GM12878 (cell line): ENCODE results near the gene SYT3. TPM values are rescaled to one million over a fixed set of nuclear protein-coding genes. Genes with fewer than 3 reads are reported as not detected.

Source experiments
- ASH2L ChIP-seq: fragments of 300-600, 200-600 bp; sonication (generic); IDR thresholded peaks from 2 replicates; pipeline ENCODE4 v1.6.1; 2017; ENCODE audit warnings: low read depth, mild to moderate bottlenecking, borderline replicate concordance
- BCL11A ChIP-seq: IDR thresholded peaks from 2 replicates; pipeline ENCODE4 v1.6.1; 2011; ENCODE audit warnings: low read depth, low read length
- BHLHE40 ChIP-seq, 2 experiments: fragments of 450-650 bp in 1 of 2; IDR thresholded peaks; 2 replicates each; pipeline ENCODE4 v1.6.1; 2011 to 2017; ENCODE audit warnings: low read depth in 2 of 2, borderline replicate concordance in 1 of 2, improper control_type of control experiment in 1 of 2, low read length in 1 of 2, mild to moderate bottlenecking in 1 of 2
- CREM ChIP-seq: IDR thresholded peaks from 2 replicates; pipeline ENCODE4 v1.6.1; 2014; ENCODE audit warnings: antibody characterized with exemption, low read depth
- EP300 ChIP-seq, 2 experiments: fragments of 150-350 bp in 1 of 2; IDR thresholded peaks; 2 replicates each; pipeline ENCODE4 v1.6.1; 2011 to 2012; ENCODE audit warnings: low read depth in 2 of 2, low read length in 2 of 2, borderline replicate concordance in 1 of 2, improper control_type of control experiment in 1 of 2, inconsistent platforms in 1 of 2; ENCODE audit not compliant: control insufficient read depth in 1 of 2
- ESRRA ChIP-seq: IDR thresholded peaks from 2 replicates; pipeline ENCODE4 v1.6.1; 2012; ENCODE audit warnings: mild to moderate bottlenecking, low read length, improper control_type of control experiment
- ETV6 ChIP-seq, 2 experiments: fragments of 450-650 bp in 1 of 2; IDR thresholded peaks in 1 of 2; conservative IDR thresholded peaks in 1 of 2; 2 replicates each; pipeline ENCODE4 v1.6.1; 2014; ENCODE audit warnings: antibody characterized with exemption in 1 of 2, borderline replicate concordance in 1 of 2, low read depth in 1 of 2, mild to moderate bottlenecking in 1 of 2, moderate library complexity in 1 of 2
- FOXM1 ChIP-seq: IDR thresholded peaks from 2 replicates; pipeline ENCODE4 v1.6.1; 2012; ENCODE audit warnings: low read depth, mild to moderate bottlenecking, inconsistent platforms, low read length, moderate library complexity
- HSF1 ChIP-seq: fragments of 150-350 bp; IDR thresholded peaks from 2 replicates; pipeline ENCODE4 v1.6.1; 2014; ENCODE audit warnings: mild to moderate bottlenecking, low read depth, low read length
- JUNB ChIP-seq: IDR thresholded peaks from 2 replicates; pipeline ENCODE4 v1.6.1; 2016; ENCODE audit warnings: antibody characterized with exemption, mild to moderate bottlenecking
- KAT2A ChIP-seq: conservative IDR thresholded peaks from 2 replicates; pipeline ENCODE4 v1.6.1; 2011; ENCODE audit warnings: low read depth, low read length; ENCODE audit not compliant: control insufficient read depth
- KDM1A ChIP-seq: fragments of 200-600 bp; sonication (generic); IDR thresholded peaks from 2 replicates; pipeline ENCODE4 v1.6.1; 2016; ENCODE audit warnings: borderline replicate concordance
- KLF5 ChIP-seq: fragments of 450-650 bp; IDR thresholded peaks from 2 replicates; pipeline ENCODE4 v1.6.1; 2014; ENCODE audit warnings: mild to moderate bottlenecking; ENCODE audit not compliant: partially characterized antibody
- MTA3 ChIP-seq: IDR thresholded peaks from 2 replicates; pipeline ENCODE4 v1.6.1; 2012; ENCODE audit warnings: low read length, inconsistent platforms, borderline replicate concordance
- NR2C1 ChIP-seq: fragments of 450-650 bp; IDR thresholded peaks from 2 replicates; pipeline ENCODE4 v1.6.1; 2017; ENCODE audit warnings: antibody characterized with exemption, mild to moderate bottlenecking, moderate library complexity
- RB1 ChIP-seq: fragments of 450-650 bp; formaldehyde crosslinking; IDR thresholded peaks from 2 replicates; pipeline ENCODE4 v1.6.1; 2017; ENCODE audit warnings: mild to moderate bottlenecking, borderline replicate concordance
- YBX1 ChIP-seq: fragments of 450-650 bp; IDR thresholded peaks from 2 replicates; pipeline ENCODE4 v1.6.1; 2016; ENCODE audit warnings: antibody characterized with exemption
- ZBED1 ChIP-seq: IDR thresholded peaks from 2 replicates; pipeline ENCODE4 v1.6.1; 2016; ENCODE audit warnings: borderline replicate concordance
- polyA plus RNA-seq, 11 experiments: library from polyadenylated mRNA; depleted of rRNA in 4 of 11; unstranded in 6 of 11; stranded (reverse) in 5 of 11; fragments of >200 nt; fragmentation: Nextera tagmentation in 4 of 11; fragmentation: Illumina TruSeq in 1 of 11; extraction: Ambion mirVana in 4 of 11; extraction: Trizol in 1 of 11; gene quantifications; 1 replicate in 1 of 11; 2 replicates in 10 of 11; pipeline versions ENCODE4 v1.2.1 to v1.2.3, GENCODE V29; 2011 to 2016; ENCODE audit warnings: inconsistent platforms in 2 of 11, missing spikeins in 2 of 11, low read depth in 1 of 11
- total RNA-seq, 4 experiments: library from RNA; depleted of rRNA in 3 of 4; stranded (reverse); fragments of >200 nt in 3 of 4; fragmentation: Illumina TruSeq in 1 of 4; extraction: Trizol in 1 of 4; gene quantifications; 2 replicates each; pipeline versions ENCODE4 v1.2.1 to v1.2.3, GENCODE V29; 2013 to 2021
- TF ChIP-seq, protein P1 (sequence below): fragments of 450-650 bp; IDR thresholded peaks from 2 replicates; pipeline ENCODE4 v1.6.1; 2017; ENCODE audit warnings: low read depth, mild to moderate bottlenecking, moderate library complexity
- TF ChIP-seq, protein P2 (sequence below), 3 experiments: IDR thresholded peaks in 2 of 3; conservative IDR thresholded peaks in 1 of 3; 2 replicates each; pipeline ENCODE4 v1.5.1; 2011; ENCODE audit warnings: low read depth in 3 of 3, low read length in 3 of 3, mild to moderate bottlenecking in 3 of 3, control low read depth in 2 of 3, moderate library complexity in 2 of 3, inconsistent platforms in 1 of 3, mixed read lengths in 1 of 3; ENCODE audit not compliant: control insufficient read depth in 2 of 3, insufficient read depth in 1 of 3; ENCODE audit errors: extremely low read depth in 1 of 3

The SYT3 gene
- total and polyA plus RNA-seq, 10 of the 15 experiments (the other 5 are each of a cell fraction or from before 2014, with no cell fraction given), result 0.05 to 0.18 TPM; not detected in 8

GRCh38 chr19:50679177-50680125 is 39.8 kb upstream of the SYT3 start (continued):
- TF ChIP-seq JUNB (no peak), BHLHE40 (IDR thresholded peaks at IDR 0.05; ENCODE audit: borderline replicate concordance in 1 of 2, low read depth in 2 of 2, low read length in 1 of 2) (peak; percentile 74 to 82), FOXM1 (no peak), ESRRA (no peak), HSF1 (no peak), RB1 (peak; percentile 98; the same call in 1 of the 2 replicates), MTA3 (no peak), KDM1A (no peak), KLF5 (no peak), BCL11A (no peak), ZBED1 (no peak), ETV6 (conservative IDR thresholded peaks at IDR 0.05 in 1 of 2, IDR thresholded peaks at IDR 0.05 in 1 of 2; ENCODE audit: borderline replicate concordance in 1 of 2, low read depth in 1 of 2) (no peak), KAT2A (no peak), YBX1 (0 out of 2 replicates have a peak, but pooled peaks have one; percentile 48), CREM (peak; percentile 98), ASH2L (no peak), EP300 (IDR thresholded peaks at IDR 0.05; ENCODE audit: borderline replicate concordance in 1 of 2, control insufficient read depth in 1 of 2, low read depth in 2 of 2, low read length in 2 of 2) (no peak; a peak in 1 of 4 replicates), NR2C1 (no peak)
- TF ChIP-seq, protein P1, sequence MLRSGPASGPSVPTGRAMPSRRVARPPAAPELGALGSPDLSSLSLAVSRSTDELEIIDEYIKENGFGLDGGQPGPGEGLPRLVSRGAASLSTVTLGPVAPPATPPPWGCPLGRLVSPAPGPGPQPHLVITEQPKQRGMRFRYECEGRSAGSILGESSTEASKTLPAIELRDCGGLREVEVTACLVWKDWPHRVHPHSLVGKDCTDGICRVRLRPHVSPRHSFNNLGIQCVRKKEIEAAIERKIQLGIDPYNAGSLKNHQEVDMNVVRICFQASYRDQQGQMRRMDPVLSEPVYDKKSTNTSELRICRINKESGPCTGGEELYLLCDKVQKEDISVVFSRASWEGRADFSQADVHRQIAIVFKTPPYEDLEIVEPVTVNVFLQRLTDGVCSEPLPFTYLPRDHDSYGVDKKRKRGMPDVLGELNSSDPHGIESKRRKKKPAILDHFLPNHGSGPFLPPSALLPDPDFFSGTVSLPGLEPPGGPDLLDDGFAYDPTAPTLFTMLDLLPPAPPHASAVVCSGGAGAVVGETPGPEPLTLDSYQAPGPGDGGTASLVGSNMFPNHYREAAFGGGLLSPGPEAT, result no peak
- TF ChIP-seq, protein P2, sequence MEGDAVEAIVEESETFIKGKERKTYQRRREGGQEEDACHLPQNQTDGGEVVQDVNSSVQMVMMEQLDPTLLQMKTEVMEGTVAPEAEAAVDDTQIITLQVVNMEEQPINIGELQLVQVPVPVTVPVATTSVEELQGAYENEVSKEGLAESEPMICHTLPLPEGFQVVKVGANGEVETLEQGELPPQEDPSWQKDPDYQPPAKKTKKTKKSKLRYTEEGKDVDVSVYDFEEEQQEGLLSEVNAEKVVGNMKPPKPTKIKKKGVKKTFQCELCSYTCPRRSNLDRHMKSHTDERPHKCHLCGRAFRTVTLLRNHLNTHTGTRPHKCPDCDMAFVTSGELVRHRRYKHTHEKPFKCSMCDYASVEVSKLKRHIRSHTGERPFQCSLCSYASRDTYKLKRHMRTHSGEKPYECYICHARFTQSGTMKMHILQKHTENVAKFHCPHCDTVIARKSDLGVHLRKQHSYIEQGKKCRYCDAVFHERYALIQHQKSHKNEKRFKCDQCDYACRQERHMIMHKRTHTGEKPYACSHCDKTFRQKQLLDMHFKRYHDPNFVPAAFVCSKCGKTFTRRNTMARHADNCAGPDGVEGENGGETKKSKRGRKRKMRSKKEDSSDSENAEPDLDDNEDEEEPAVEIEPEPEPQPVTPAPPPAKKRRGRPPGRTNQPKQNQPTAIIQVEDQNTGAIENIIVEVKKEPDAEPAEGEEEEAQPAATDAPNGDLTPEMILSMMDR (IDR thresholded peaks at IDR 0.05 in 2 of 3, conservative IDR thresholded peaks at IDR 0.05 in 1 of 3; ENCODE audit: control insufficient read depth in 2 of 3, extremely low read depth in 1 of 3, insufficient read depth in 1 of 3, low read depth in 3 of 3, low read length in 3 of 3), result no peak
